ENCODE results near the gene MADCAM1. TPM values are rescaled to one million over a fixed set of nuclear protein-coding genes. Genes with fewer than 3 reads are reported as not detected.

The MADCAM1 gene
- total RNA-seq, 1 experiment from 2014 or later = not detected

- H3K36me3 ChIP-seq (replicated peaks; ENCODE audit: control insufficient read depth, insufficient read depth, low read length) = no peaks in the 10 kb centered on the region
- H3K27me3 ChIP-seq (ENCODE audit: control insufficient read depth, insufficient read depth, low read length) = no peaks in the 10 kb centered on the region; the same call in none of the 2 replicates
- DNase-seq = no peak
- no peak overlapping the region for H3K4me3 ChIP-seq (ENCODE audit: insufficient read depth, low read depth, low read length)
Measured at GRCh38 chr19:548886-549830, 52.9 kb downstream of the MADCAM1 start.

GRCh38 chr19:554817-555216, 58.5 kb downstream of the MADCAM1 start:
- Histone ChIP-seq H3K4me3 (ENCODE audit: insufficient read depth, low read depth, low read length) (no peak overlapping the region), H3K27me3 (ENCODE audit: control insufficient read depth, insufficient read depth, low read length) (no peaks in the 10 kb centered on the region; the same call in 1 of the 2 replicates), H3K36me3 (replicated peaks; ENCODE audit: control insufficient read depth, insufficient read depth, low read length) (no peaks in the 10 kb centered on the region)
- no peak for DNase-seq

Other genes starting within 250 kb of the MADCAM1 start
- 77.9 and 98.2 TPM in 2 replicates for gene PLPP2, start 205.1 kb upstream of the MADCAM1 start, total RNA-seq (2014; rRNA removed; shearing (Covaris generic))
- gene MIER2, start 151.7 kb upstream of the MADCAM1 start, total RNA-seq (2014; rRNA removed; shearing (Covaris generic)) = 43.4 and 49.6 TPM in 2 replicates
- gene C2CD4C, start 87.3 kb upstream of the MADCAM1 start, total RNA-seq (2014; rRNA removed; shearing (Covaris generic)) = 9.2 and 13.9 TPM in 2 replicates
- 5.3 and 6.9 TPM in 2 replicates for gene SHC2, start 35.5 kb upstream of the MADCAM1 start, total RNA-seq (2014; rRNA removed; shearing (Covaris generic))
- 13.7 and 18.1 TPM in 2 replicates for gene TPGS1, start 11.0 kb downstream of the MADCAM1 start, total RNA-seq (2014; rRNA removed; shearing (Covaris generic))
- gene CDC34, start 35.3 kb downstream of the MADCAM1 start, total RNA-seq (2014; rRNA removed; shearing (Covaris generic)) = 180 and 192 TPM in 2 replicates
- gene GZMM, start 47.6 kb downstream of the MADCAM1 start, total RNA-seq (2014; rRNA removed; shearing (Covaris generic)) = 0.38 and 1.6 TPM in 2 replicates
- gene BSG, start 76.1 kb downstream of the MADCAM1 start, total RNA-seq (2014; rRNA removed; shearing (Covaris generic)) = 1,035 and 1,167 TPM in 2 replicates
- 1.8 and 3.1 TPM in 2 replicates for gene HCN2, start 93.4 kb downstream of the MADCAM1 start, total RNA-seq (2014; rRNA removed; shearing (Covaris generic))
- 120 and 128 TPM in 2 replicates for gene POLRMT, start 137.1 kb downstream of the MADCAM1 start, total RNA-seq (2014; rRNA removed; shearing (Covaris generic))
- gene FGF22, start 143.4 kb downstream of the MADCAM1 start, total RNA-seq (2014; rRNA removed; shearing (Covaris generic)) = not detected in 2 replicates
- 119 and 128 TPM in 2 replicates for gene RNF126, start 166.7 kb downstream of the MADCAM1 start, total RNA-seq (2014; rRNA removed; shearing (Covaris generic))
- 7.4 and 9.7 TPM in 2 replicates for gene FSTL3, start 179.9 kb downstream of the MADCAM1 start, total RNA-seq (2014; rRNA removed; shearing (Covaris generic))
- not detected in 2 replicates for gene PRSS57, start 199.0 kb downstream of the MADCAM1 start, total RNA-seq (2014; rRNA removed; shearing (Covaris generic))
- gene PALM, start 212.4 kb downstream of the MADCAM1 start, total RNA-seq (2014; rRNA removed; shearing (Covaris generic)) = 28.7 and 34.6 TPM in 2 replicates

Measured in H7 (cell line).